RWPE2 (cell line): ENCODE data around the gene PAMR1.

Experiments used
- ATAC-seq: fragments of 200-7000 bp; cut with Tn5 transposase; 3 replicates; pipeline ENCODE4 v1.9.1; 2021; ENCODE audit warnings: low read depth
- DNase-seq: peaks from one replicate; pipeline ENCODE4 v3.0.0-alpha.2; 2020; ENCODE audit warnings: low spot score
- H3K27ac ChIP-seq: fragments of 450-650 bp; 2 replicates; pipeline ENCODE4 v1.5.1; 2017; ENCODE audit warnings: mild to moderate bottlenecking; ENCODE audit not compliant: poor library complexity, severe bottlenecking
- H3K27me3 ChIP-seq: fragments of 250-450 bp; sonication (Bioruptor Pico); 2 replicates; pipeline ENCODE4 v1.5.1; 2021; ENCODE audit warnings: mild to moderate bottlenecking, moderate library complexity; ENCODE audit not compliant: insufficient read depth, poor library complexity, severe bottlenecking
- H3K36me3 ChIP-seq: fragments of 250-450 bp; sonication (Bioruptor Pico); 2 replicates; pipeline ENCODE4 v1.5.1; 2020; ENCODE audit warnings: low read depth, mild to moderate bottlenecking, moderate library complexity
- H3K4me1 ChIP-seq: fragments of 250-450 bp; sonication (Bioruptor Pico); 2 replicates; pipeline ENCODE4 v1.5.1; 2021; ENCODE audit warnings: mild to moderate bottlenecking, moderate library complexity; ENCODE audit not compliant: insufficient read depth, poor library complexity, severe bottlenecking
- H3K4me3 ChIP-seq: fragments of 250-450 bp; sonication (Bioruptor Pico); 2 replicates; pipeline ENCODE4 v1.5.1; 2021; ENCODE audit warnings: mild to moderate bottlenecking, moderate library complexity; ENCODE audit not compliant: severe bottlenecking
- H3K9me3 ChIP-seq: fragments of 250-450 bp; sonication (Bioruptor Pico); 2 replicates; pipeline ENCODE4 v1.5.1; 2021; ENCODE audit warnings: mild to moderate bottlenecking, moderate library complexity; ENCODE audit not compliant: severe bottlenecking
- CTCF ChIP-seq: fragments of 450-650 bp; IDR thresholded peaks from one replicate; pipeline ENCODE4 v1.5.1; 2017; ENCODE audit warnings: mild to moderate bottlenecking, moderate library complexity; ENCODE audit not compliant: poor library complexity, severe bottlenecking

Gene PAMR1

GRCh38 chr11:35555488-35555887 is 30.1 kb upstream of the PAMR1 start:
- no peaks in the 10 kb centered on the region for H3K9me3 ChIP-seq
- TF ChIP-seq CTCF, result no peak
- H3K27me3 ChIP-seq, result no peaks in the 10 kb centered on the region
- DNase-seq (no peak), ATAC-seq (no peak)
- H3K4me1 ChIP-seq, result no peaks in the 10 kb centered on the region
- no peak overlapping the region for H3K27ac ChIP-seq
- H3K4me3 ChIP-seq, result no peak overlapping the region
- no peaks in the 10 kb centered on the region for H3K36me3 ChIP-seq

- H3K4me3 ChIP-seq, result no peak overlapping the region
- peak; percentile 21 for TF ChIP-seq CTCF
- no peak for ATAC-seq
- H3K36me3 ChIP-seq, result no peaks in the 10 kb centered on the region
- peaks cover 6% of the 10 kb centered on the region for H3K4me1 ChIP-seq
- no peaks in the 10 kb centered on the region for H3K27me3 ChIP-seq
- no peaks in the 10 kb centered on the region for H3K9me3 ChIP-seq
- H3K27ac ChIP-seq, result no peak overlapping the region
- no peak for DNase-seq
Observed at GRCh38 chr11:35554491-35555437, 29.3 kb upstream of the PAMR1 start.

GRCh38 chr11:35553831-35554230 is 28.4 kb upstream of the PAMR1 start:
- no peak overlapping the region for H3K4me3 ChIP-seq

GRCh38 chr11:35553021-35553420 is 27.6 kb upstream of the PAMR1 start:
- ATAC-seq, result no peak
- no peak for TF ChIP-seq CTCF
- no peak overlapping the region for H3K4me3 ChIP-seq
- H3K4me1 ChIP-seq, result peaks cover 9% of the 10 kb centered on the region
- no peaks in the 10 kb centered on the region for H3K36me3 ChIP-seq
- H3K27me3 ChIP-seq, result no peaks in the 10 kb centered on the region
- H3K27ac ChIP-seq, result no peak overlapping the region
- no peaks in the 10 kb centered on the region for H3K9me3 ChIP-seq
- DNase-seq, result no peak

More at GRCh38 chr11:35553831-35554230, 28.4 kb upstream of the PAMR1 start:
- Histone ChIP-seq H3K4me1 (peaks cover 9% of the 10 kb centered on the region), H3K36me3 (no peaks in the 10 kb centered on the region), H3K27ac (no peak overlapping the region), H3K9me3 (no peaks in the 10 kb centered on the region), H3K27me3 (no peaks in the 10 kb centered on the region)
- ATAC-seq (no peak), DNase-seq (no peak)
- no peak for TF ChIP-seq CTCF

- DNase-seq (no peak), ATAC-seq (no peak)
- Histone ChIP-seq H3K27me3 (no peaks in the 10 kb centered on the region), H3K4me3 (no peak overlapping the region), H3K9me3 (no peaks in the 10 kb centered on the region), H3K4me1 (peaks cover 9% of the 10 kb centered on the region), H3K36me3 (no peaks in the 10 kb centered on the region), H3K27ac (no peak overlapping the region)
- TF ChIP-seq CTCF, result no peak
Observed at GRCh38 chr11:35552616-35553015, 27.2 kb upstream of the PAMR1 start.
